ENCODE results near the gene ERMP1. TPM values are rescaled to one million over a fixed set of nuclear protein-coding genes. Genes with fewer than 3 reads are reported as not detected.
A peak's percentile ranks its signal among the peaks of the same experiment; 100 is the strongest.
"Not testable (repeated sequence)": the region's sequence is repeated elsewhere in the genome, so short reads cannot be mapped to it uniquely, and the experiment has no call there.

Gene ERMP1
- total RNA-seq, 1 donor from 2014 or later: 7.6 TPM

GRCh38 chr9:5813824-5814223 lies 19.1 kb downstream of the ERMP1 start:
- H3K9me3 Mint-ChIP-seq (ENCODE audit: low read depth): no peaks in the 10 kb centered on the region
- peaks cover 4% of the 10 kb centered on the region for H3K4me1 Mint-ChIP-seq (ENCODE audit: low read depth)
- TF ChIP-seq, protein P1, sequence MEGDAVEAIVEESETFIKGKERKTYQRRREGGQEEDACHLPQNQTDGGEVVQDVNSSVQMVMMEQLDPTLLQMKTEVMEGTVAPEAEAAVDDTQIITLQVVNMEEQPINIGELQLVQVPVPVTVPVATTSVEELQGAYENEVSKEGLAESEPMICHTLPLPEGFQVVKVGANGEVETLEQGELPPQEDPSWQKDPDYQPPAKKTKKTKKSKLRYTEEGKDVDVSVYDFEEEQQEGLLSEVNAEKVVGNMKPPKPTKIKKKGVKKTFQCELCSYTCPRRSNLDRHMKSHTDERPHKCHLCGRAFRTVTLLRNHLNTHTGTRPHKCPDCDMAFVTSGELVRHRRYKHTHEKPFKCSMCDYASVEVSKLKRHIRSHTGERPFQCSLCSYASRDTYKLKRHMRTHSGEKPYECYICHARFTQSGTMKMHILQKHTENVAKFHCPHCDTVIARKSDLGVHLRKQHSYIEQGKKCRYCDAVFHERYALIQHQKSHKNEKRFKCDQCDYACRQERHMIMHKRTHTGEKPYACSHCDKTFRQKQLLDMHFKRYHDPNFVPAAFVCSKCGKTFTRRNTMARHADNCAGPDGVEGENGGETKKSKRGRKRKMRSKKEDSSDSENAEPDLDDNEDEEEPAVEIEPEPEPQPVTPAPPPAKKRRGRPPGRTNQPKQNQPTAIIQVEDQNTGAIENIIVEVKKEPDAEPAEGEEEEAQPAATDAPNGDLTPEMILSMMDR (IDR thresholded peaks at IDR 0.05): no peak
- H3K4me3 Mint-ChIP-seq (ENCODE audit: unreplicated experiment): no peak overlapping the region
- no peaks in the 10 kb centered on the region for H3K27me3 Mint-ChIP-seq (ENCODE audit: low read depth)
- peaks cover 10% of the 10 kb centered on the region for H3K36me3 Mint-ChIP-seq (ENCODE audit: low read depth)
- no peak for DNase-seq (ENCODE audit: low spot score)
- H3K27ac Mint-ChIP-seq (ENCODE audit: unreplicated experiment): no peak overlapping the region

GRCh38 chr9:5811751-5812150 lies 21.2 kb downstream of the ERMP1 start:
- no peaks in the 10 kb centered on the region for H3K9me3 Mint-ChIP-seq (ENCODE audit: low read depth)
- no peak for DNase-seq (ENCODE audit: low spot score)
- TF ChIP-seq, protein P1 (IDR thresholded peaks at IDR 0.05): no peak
- no peak overlapping the region for H3K27ac Mint-ChIP-seq (ENCODE audit: unreplicated experiment)
- H3K27me3 Mint-ChIP-seq (ENCODE audit: low read depth): no peaks in the 10 kb centered on the region
- no peak overlapping the region for H3K4me3 Mint-ChIP-seq (ENCODE audit: unreplicated experiment)
- H3K36me3 Mint-ChIP-seq (ENCODE audit: low read depth): peaks cover 6% of the 10 kb centered on the region
- H3K4me1 Mint-ChIP-seq (ENCODE audit: low read depth): no peaks in the 10 kb centered on the region

GRCh38 chr9:5805478-5805877 lies 27.4 kb downstream of the ERMP1 start:
- peaks cover 13% of the 10 kb centered on the region for H3K4me1 Mint-ChIP-seq (ENCODE audit: low read depth)
- DNase-seq (ENCODE audit: low spot score): no peak
- H3K4me3 Mint-ChIP-seq (ENCODE audit: unreplicated experiment): no peak overlapping the region
- TF ChIP-seq, protein P1 (IDR thresholded peaks at IDR 0.05): no peak
- no peaks in the 10 kb centered on the region for H3K27me3 Mint-ChIP-seq (ENCODE audit: low read depth)
- no peak overlapping the region for H3K27ac Mint-ChIP-seq (ENCODE audit: unreplicated experiment)
- H3K9me3 Mint-ChIP-seq (ENCODE audit: low read depth): no peaks in the 10 kb centered on the region
- H3K36me3 Mint-ChIP-seq (ENCODE audit: low read depth): peaks cover 2% of the 10 kb centered on the region

DNA sequence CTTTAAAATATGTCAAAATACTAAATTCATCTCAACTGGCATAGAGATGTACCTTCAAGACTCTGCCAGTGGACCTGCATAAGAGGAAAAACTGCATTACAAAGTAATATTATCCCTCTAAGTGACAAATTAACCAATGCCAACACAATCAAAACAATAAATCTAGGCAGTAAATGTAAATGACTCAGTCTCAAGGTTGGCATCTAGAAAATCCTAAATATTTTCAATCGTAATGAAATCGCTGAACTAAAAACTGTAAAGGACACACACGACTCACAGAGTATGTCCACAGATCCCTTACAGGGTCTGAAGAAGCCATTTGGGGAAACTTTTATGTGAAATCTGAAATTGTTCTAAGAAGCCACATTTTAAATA lies 31.2 kb downstream of the ERMP1 start:
- Mint-ChIP-seq H3K27ac (ENCODE audit: unreplicated experiment) (peak overlapping the region; percentile 12), H3K36me3 (ENCODE audit: low read depth) (no peaks in the 10 kb centered on the region), H3K27me3 (ENCODE audit: low read depth) (no peaks in the 10 kb centered on the region), H3K4me3 (ENCODE audit: unreplicated experiment) (no peak overlapping the region), H3K4me1 (ENCODE audit: low read depth) (peaks cover 16% of the 10 kb centered on the region), H3K9me3 (ENCODE audit: low read depth) (no peaks in the 10 kb centered on the region)
- no peak for DNase-seq (ENCODE audit: low spot score)
- TF ChIP-seq, protein P1 (IDR thresholded peaks at IDR 0.05): no peak

DNA sequence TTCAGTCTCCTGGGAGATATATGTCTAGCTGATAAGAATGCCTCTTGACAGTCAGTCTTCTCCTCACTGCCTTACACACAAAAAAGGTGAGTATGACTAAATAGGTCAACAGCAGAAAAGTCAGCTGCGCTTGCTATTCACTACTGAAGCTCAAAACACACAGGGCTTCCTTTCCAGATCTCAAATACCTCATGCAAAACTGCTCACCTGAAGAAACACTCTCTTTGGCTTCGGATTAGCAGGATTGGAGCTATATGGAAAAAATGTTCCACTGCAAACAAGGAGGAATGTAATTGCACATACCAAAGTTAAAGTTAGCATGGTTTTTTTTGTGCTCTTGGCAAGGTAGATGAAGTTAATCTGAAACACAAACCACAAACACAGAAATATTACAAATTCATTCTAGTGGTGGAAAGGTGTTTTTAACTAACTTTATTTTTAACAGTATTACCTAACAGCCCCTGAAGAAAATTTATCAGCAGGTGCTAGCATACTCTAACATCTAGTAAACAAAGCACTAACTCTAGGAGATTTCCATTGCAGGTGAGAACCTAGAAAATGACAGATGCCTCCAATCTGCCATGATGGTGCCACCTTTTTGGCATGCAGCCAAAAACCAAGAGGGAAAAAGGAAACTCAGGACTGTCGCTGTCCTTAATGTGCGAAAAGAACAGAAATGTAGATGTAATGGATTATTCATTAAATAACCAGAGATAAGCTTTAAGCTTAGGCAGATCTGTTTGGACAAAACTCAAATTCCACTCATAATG lies 31.8 kb downstream of the ERMP1 start:
- TF ChIP-seq, protein P1 (IDR thresholded peaks at IDR 0.05): no peak
- no peaks in the 10 kb centered on the region for H3K9me3 Mint-ChIP-seq (ENCODE audit: low read depth)
- no peak overlapping the region for H3K4me3 Mint-ChIP-seq (ENCODE audit: unreplicated experiment)
- no peaks in the 10 kb centered on the region for H3K36me3 Mint-ChIP-seq (ENCODE audit: low read depth)
- no peaks in the 10 kb centered on the region for H3K27me3 Mint-ChIP-seq (ENCODE audit: low read depth)
- no peak for DNase-seq (ENCODE audit: low spot score)
- H3K4me1 Mint-ChIP-seq (ENCODE audit: low read depth): peaks cover 16% of the 10 kb centered on the region
- peak overlapping the region; percentile 22 for H3K27ac Mint-ChIP-seq (ENCODE audit: unreplicated experiment)

- not testable (repeated sequence) for DNase-seq (ENCODE audit: low spot score); H3K9me3 Mint-ChIP-seq (ENCODE audit: low read depth); H3K27me3 Mint-ChIP-seq (ENCODE audit: low read depth); H3K4me3 Mint-ChIP-seq (ENCODE audit: unreplicated experiment); H3K36me3 Mint-ChIP-seq (ENCODE audit: low read depth); H3K27ac Mint-ChIP-seq (ENCODE audit: unreplicated experiment)
- H3K4me1 Mint-ChIP-seq (ENCODE audit: low read depth): peaks cover 16% of the 10 kb centered on the region
These were observed 32.5 kb downstream of the ERMP1 start for GRCh38 chr9:5800378-5800777.

All from chondrocyte (in vitro differentiated cells).